ENCODE data around the gene FXYD5. TPM values are rescaled to one million over a fixed set of nuclear protein-coding genes. Genes with fewer than 3 reads are reported as not detected.

FXYD5 gene
- total RNA-seq, 2 donors from 2014 or later, result 24.0 to 29.6 TPM

DNA sequence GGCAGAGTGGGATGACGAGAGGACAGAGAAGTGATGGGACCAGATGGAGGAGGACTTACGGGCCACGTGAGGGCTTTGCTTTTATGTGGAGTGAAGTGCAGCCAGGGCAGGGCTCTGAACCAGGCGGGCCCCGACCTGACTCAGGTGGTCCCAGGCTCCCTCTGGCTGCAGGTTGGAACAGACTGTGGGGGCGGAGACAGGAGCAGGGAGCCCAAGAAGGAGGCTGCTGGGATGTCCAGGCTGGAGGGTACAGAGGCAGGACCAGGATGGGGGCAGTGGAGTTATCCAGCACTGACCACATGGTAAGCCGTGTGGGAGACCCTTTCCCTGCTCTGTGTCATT, 2.1 kb downstream of the FXYD5 start:
- peaks cover 27% of the 10 kb centered on the region for H3K27me3 ChIP-seq (ENCODE audit: control insufficient read depth, insufficient read depth, low read length, poor library complexity, severe bottlenecking)
- Mint-ChIP-seq H3K9me3 (peaks cover 1% of the 10 kb centered on the region), H3K4me1 (peaks cover 4% of the 10 kb centered on the region), H3K4me3 (no peak overlapping the region), H3K27me3 (ENCODE audit: insufficient read depth) (peaks cover 31% of the 10 kb centered on the region), H3K36me3 (ENCODE audit: low read depth) (peaks cover 23% of the 10 kb centered on the region), H3K27ac (no peak overlapping the region)
- no peak overlapping the region for H3K4me3 ChIP-seq (ENCODE audit: low read length)
- no peak for TF ChIP-seq CTCF (conservative IDR thresholded peaks at IDR 0.05)
- no peak for DNase-seq
- no peak overlapping the region for H3K9ac ChIP-seq (ENCODE audit: extremely low read depth, low read length, poor library complexity, severe bottlenecking)
- no peaks in the 10 kb centered on the region for H3K36me3 ChIP-seq (ENCODE audit: control insufficient read depth, insufficient read depth, low read length)
- no peak overlapping the region for H3K27ac ChIP-seq (ENCODE audit: low read depth, low read length)
- WGBS, 2 experiments (ENCODE audit: insufficient coverage in 1 of 2, insufficient read length in 1 of 2), result 94 to 95% methylated on average over 2 to 7 of the region's 7 CpGs
- no peaks in the 10 kb centered on the region for H3K4me1 ChIP-seq (ENCODE audit: control insufficient read depth, insufficient read depth, low read length)
- H3K9me3 ChIP-seq (ENCODE audit: control insufficient read depth, low read length), result no peaks in the 10 kb centered on the region

DNA sequence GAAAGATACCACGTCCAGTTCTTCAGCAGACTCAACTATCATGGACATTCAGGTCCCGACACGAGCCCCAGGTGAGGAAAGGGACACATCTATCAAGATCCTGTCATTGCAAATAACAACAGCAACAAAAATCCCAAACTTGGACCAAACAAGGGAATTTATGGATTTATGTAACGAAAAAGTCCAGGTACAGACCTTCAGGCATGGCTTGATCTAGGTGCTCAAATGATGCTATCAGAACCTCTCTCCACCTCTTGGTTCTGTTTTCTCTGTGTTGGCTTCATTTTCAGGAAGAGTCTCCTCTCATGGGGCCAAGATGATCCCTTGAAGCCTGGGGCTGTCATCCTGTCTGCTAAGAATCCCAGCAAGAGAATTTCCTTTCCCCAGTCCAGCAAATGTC, 2.9 kb downstream of the FXYD5 start:
- no peak overlapping the region for H3K4me3 Mint-ChIP-seq

DNA sequence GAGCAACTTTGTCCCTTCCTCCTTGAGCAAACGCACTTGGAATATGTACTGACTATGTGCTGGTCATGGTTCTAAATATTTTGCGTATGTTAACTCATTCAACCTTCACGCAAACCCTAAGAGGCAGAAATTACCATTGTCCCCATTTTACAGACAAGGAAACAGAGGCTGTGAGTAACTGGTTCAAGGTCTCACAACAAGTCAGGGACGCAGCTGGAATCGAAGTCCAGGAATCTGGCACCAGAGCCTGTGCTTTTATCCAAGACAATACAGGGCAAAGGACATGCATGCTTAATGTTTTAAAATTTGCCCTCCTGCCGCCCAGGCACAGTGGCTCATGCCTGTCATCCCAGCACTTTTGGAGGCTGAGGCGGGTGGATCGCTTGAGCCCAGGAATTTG, 5.1 kb downstream of the FXYD5 start:
- no peak overlapping the region for H3K9ac ChIP-seq (ENCODE audit: extremely low read depth, low read length, poor library complexity, severe bottlenecking)
- no peak overlapping the region for H3K4me3 ChIP-seq (ENCODE audit: low read length)
- Mint-ChIP-seq H3K36me3 (ENCODE audit: low read depth) (peaks cover 49% of the 10 kb centered on the region), H3K9me3 (peaks cover 10% of the 10 kb centered on the region), H3K27ac (no peak overlapping the region), H3K27me3 (ENCODE audit: insufficient read depth) (peaks cover 8% of the 10 kb centered on the region), H3K4me3 (no peak overlapping the region), H3K4me1 (peaks cover 4% of the 10 kb centered on the region)
- no peak for DNase-seq
- H3K9me3 ChIP-seq (ENCODE audit: control insufficient read depth, low read length), result peaks cover 6% of the 10 kb centered on the region
- no peak for TF ChIP-seq CTCF (conservative IDR thresholded peaks at IDR 0.05)
- H3K4me1 ChIP-seq (ENCODE audit: control insufficient read depth, insufficient read depth, low read length), result no peaks in the 10 kb centered on the region
- 84 to 91% methylated on average over 7 to 8 of the region's 8 CpGs for whole genome bisulfite sequencing, 2 experiments (ENCODE audit: insufficient coverage in 1 of 2, insufficient read length in 1 of 2)
- no peak overlapping the region for H3K27ac ChIP-seq (ENCODE audit: low read depth, low read length)
- peaks cover 10% of the 10 kb centered on the region for H3K27me3 ChIP-seq (ENCODE audit: control insufficient read depth, insufficient read depth, low read length, poor library complexity, severe bottlenecking)
- no peaks in the 10 kb centered on the region for H3K36me3 ChIP-seq (ENCODE audit: control insufficient read depth, insufficient read depth, low read length)

More for the DNA sequence above, 2.9 kb downstream of the FXYD5 start:
- Histone ChIP-seq H3K27me3 (ENCODE audit: control insufficient read depth, insufficient read depth, low read length, poor library complexity, severe bottlenecking) (peaks cover 27% of the 10 kb centered on the region), H3K36me3 (ENCODE audit: control insufficient read depth, insufficient read depth, low read length) (no peaks in the 10 kb centered on the region), H3K4me3 (ENCODE audit: low read length) (no peak overlapping the region), H3K4me1 (ENCODE audit: control insufficient read depth, insufficient read depth, low read length) (no peaks in the 10 kb centered on the region), H3K27ac (ENCODE audit: low read depth, low read length) (no peak overlapping the region), H3K9me3 (ENCODE audit: control insufficient read depth, low read length) (no peaks in the 10 kb centered on the region), H3K9ac (ENCODE audit: extremely low read depth, low read length, poor library complexity, severe bottlenecking) (no peak overlapping the region)
- Mint-ChIP-seq H3K27ac (no peak overlapping the region), H3K4me1 (peaks cover 4% of the 10 kb centered on the region), H3K9me3 (peaks cover 2% of the 10 kb centered on the region), H3K27me3 (ENCODE audit: insufficient read depth) (peaks cover 27% of the 10 kb centered on the region), H3K36me3 (ENCODE audit: low read depth) (peaks cover 29% of the 10 kb centered on the region)
- 93 to 96% methylated on average over 3 to 4 of the region's 4 CpGs for WGBS, 2 experiments (ENCODE audit: insufficient coverage in 1 of 2, insufficient read length in 1 of 2)
- DNase-seq, result no peak
- no peak for TF ChIP-seq CTCF (conservative IDR thresholded peaks at IDR 0.05)
